Adrenal gland (tissue), 5 donors: ENCODE results near the gene GALNT7.

Experiments used
- CTCF ChIP-seq, 6 experiments: fragments of 450-650 bp in 4 of 6; fragments of 200-600 bp in 2 of 6; sonication (generic) in 1 of 6; IDR thresholded peaks; 1 replicate in 5 of 6; 2 replicates in 1 of 6; pipeline versions ENCODE4 v1.5.1 to v1.8.0; 2016 to 2021; ENCODE audit warnings: antibody characterized with exemption in 6 of 6, mild to moderate bottlenecking in 2 of 6, moderate library complexity in 1 of 6
- POLR2A ChIP-seq, 2 donors: fragments of 450-650 bp; IDR thresholded peaks; one replicate each; pipeline ENCODE4 v1.6.1; 2017; ENCODE audit warnings: antibody characterized with exemption in 2 of 2, mild to moderate bottlenecking in 2 of 2, moderate library complexity in 1 of 2
- donor health status: DM: no; HTN: no; CAD: no.

GRCh38 chr4:173273941-173274340 is 105.3 kb downstream of the GALNT7 start:
- TF ChIP-seq CTCF (IDR thresholded peaks at IDR 0.05) = no peak
- no peak for TF ChIP-seq POLR2A (IDR thresholded peaks at IDR 0.05)
